B cell (primary cell): ENCODE results near the gene PIH1D1.

ENCODE experiments used
- CTCF ChIP-seq: fragments of 200-600 bp; IDR thresholded peaks from one replicate; pipeline ENCODE4 v1.8.0; 2022; ENCODE audit warnings: antibody characterized with exemption, mild to moderate bottlenecking
- EZH2 ChIP-seq: IDR thresholded peaks from 2 replicates; pipeline ENCODE4 v1.6.1; 2012; ENCODE audit warnings: borderline replicate concordance, low read depth, mild to moderate bottlenecking, moderate library complexity, low read length; ENCODE audit not compliant: insufficient read depth, poor library complexity, severe bottlenecking

DNA sequence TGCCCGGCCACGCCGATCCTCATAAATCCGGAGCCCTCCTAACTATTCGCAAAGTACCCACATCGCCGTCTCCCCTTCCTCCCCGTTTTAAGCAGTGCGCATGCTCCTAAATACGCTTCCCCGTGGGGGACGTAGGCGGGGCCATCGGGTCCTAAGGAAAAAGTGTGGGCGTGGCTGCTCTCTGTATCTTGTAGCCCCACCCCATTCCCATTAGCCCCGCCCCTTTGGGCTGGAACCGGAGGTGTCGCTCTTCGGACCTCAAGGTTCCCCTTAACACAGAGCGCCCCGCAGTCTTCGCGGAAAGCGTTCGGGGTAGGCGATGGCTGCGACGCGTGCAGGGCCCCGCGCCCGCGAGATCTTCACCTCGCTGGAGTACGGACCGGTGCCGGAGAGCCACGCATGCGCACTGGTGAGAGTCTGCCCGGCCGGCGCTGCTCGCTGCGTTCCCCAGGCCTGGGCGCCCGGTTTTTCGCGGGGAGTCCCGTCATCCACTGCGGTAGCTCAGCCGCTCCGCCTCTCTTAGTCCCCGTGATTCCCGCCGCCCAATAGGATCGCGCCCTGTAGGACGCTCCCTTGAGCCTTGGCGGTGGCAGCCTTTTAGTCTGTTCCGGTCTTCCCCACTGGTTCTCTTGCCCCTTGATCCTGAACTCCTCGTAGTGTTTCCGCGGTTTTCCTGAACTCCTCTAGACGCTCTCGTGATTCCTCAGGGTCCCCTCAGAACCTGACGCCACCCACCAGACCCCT is 1.6 kb upstream of the PIH1D1 start, which contains the start of gene ALDH16A1:
- no peak for TF ChIP-seq CTCF
- no peak for TF ChIP-seq EZH2
